Measurements from ENCODE around the gene KIF1B. TPM values are rescaled to one million over a fixed set of nuclear protein-coding genes. Genes with fewer than 3 reads are reported as not detected.
A peak's percentile ranks its signal among the peaks of the same experiment; 100 is the strongest.

Gene KIF1B
- 10 to 100 TPM; 12.3 to 13.5 TPM for total RNA-seq

- H3K4me3 Mint-ChIP-seq, result peak within 1 kb of the TSS; percentile 76
- ATAC-seq, result peak; percentile 98
- H3K27me3 Mint-ChIP-seq, result no peaks in the 10 kb centered on the region
- H3K36me3 Mint-ChIP-seq (ENCODE audit: low read depth), result no peaks in the 10 kb centered on the region
- H3K4me1 Mint-ChIP-seq, result peaks cover 31% of the 10 kb centered on the region
- intact Hi-C loops (cut with DNase I, micrococcal nuclease), result loop anchor here (1.0 to 5.0 kb wide), 15 partner anchors 38 to 622 kb away; partner anchors contain the start of genes CTNNBIP1 (in 1 of the 2), LZIC (in 1 of the 2), NMNAT1 (in 1 of the 2) and PEX14 (in 1 of the 2)
- ChIA-PET CTCF (interaction anchor here (0.6 to 4.0 kb wide), 34 partner anchors 10 to 1914 kb away, joined by 3 to 29 read pairs (median 3); partner anchors contain the start of gene CENPS), POLR2A (interaction anchor here (0.6 kb wide), 2 partner anchors 116 to 249 kb away, joined by 3 to 8 read pairs; no protein-coding TSS in a partner anchor)
- peak within 1 kb of the TSS; percentile 74 for H3K27ac Mint-ChIP-seq
- H3K9me3 Mint-ChIP-seq (ENCODE audit: low read depth), result no peaks in the 10 kb centered on the region
- DNase-seq, result peak; percentile 97
These were observed at the start of gene KIF1B for GRCh38 chr1:10209905-10210810. KIF1B (plus strand) TSS chr1:10210570; CDS start chr1:10232329, 21,759 bp downstream.

- peaks cover 12% of the 10 kb centered on the region for H3K36me3 Mint-ChIP-seq (ENCODE audit: low read depth)
- H3K27ac Mint-ChIP-seq, result no peak overlapping the region
- CTCF ChIA-PET, result interaction anchor here (1.1 to 1.2 kb wide), 2 partner anchors 21 to 49 kb away, joined by 3 to 4 read pairs; partner anchors contain the start of gene KIF1B
- ATAC-seq, result no peak
- POLR2A ChIA-PET, result no interaction called here
- H3K4me1 Mint-ChIP-seq, result no peaks in the 10 kb centered on the region
- no peaks in the 10 kb centered on the region for H3K27me3 Mint-ChIP-seq
- intact Hi-C loops (cut with DNase I, micrococcal nuclease), result no loop called here
- H3K9me3 Mint-ChIP-seq (ENCODE audit: low read depth), result no peaks in the 10 kb centered on the region
- no peak overlapping the region for H3K4me3 Mint-ChIP-seq
- no peak for DNase-seq
These were observed 49.4 kb upstream of the KIF1B start for GRCh38 chr1:10160907-10161490.

GRCh38 chr1:10161541-10162290 lies 48.7 kb upstream of the KIF1B start:
- POLR2A ChIA-PET, result no interaction called here
- no peak overlapping the region for H3K27ac Mint-ChIP-seq
- no peaks in the 10 kb centered on the region for H3K27me3 Mint-ChIP-seq
- no peak for DNase-seq
- peak; percentile 19 for ATAC-seq
- H3K9me3 Mint-ChIP-seq (ENCODE audit: low read depth), result no peaks in the 10 kb centered on the region
- peaks cover 15% of the 10 kb centered on the region for H3K36me3 Mint-ChIP-seq (ENCODE audit: low read depth)
- CTCF ChIA-PET, result interaction anchor here (1.2 kb wide), 1 partner anchor 49 kb away, joined by 3 read pairs; the partner anchor contains the start of gene KIF1B
- H3K4me1 Mint-ChIP-seq, result no peaks in the 10 kb centered on the region
- intact Hi-C loops (cut with DNase I, micrococcal nuclease), result no loop called here
- H3K4me3 Mint-ChIP-seq, result no peak overlapping the region

GRCh38 chr1:10168912-10169514 lies 41.4 kb upstream of the KIF1B start:
- peaks cover 46% of the 10 kb centered on the region for H3K4me1 Mint-ChIP-seq
- DNase-seq (peak; percentile 34), ATAC-seq (peak; percentile 19)
- peaks cover 49% of the 10 kb centered on the region for H3K36me3 Mint-ChIP-seq (ENCODE audit: low read depth)
- peak overlapping the region; percentile 93 for H3K27ac Mint-ChIP-seq
- no peaks in the 10 kb centered on the region for H3K9me3 Mint-ChIP-seq (ENCODE audit: low read depth)
- POLR2A ChIA-PET, result interaction anchor here (0.5 kb wide), 1 partner anchor 528 kb away, joined by 4 read pairs; no protein-coding TSS in a partner anchor
- intact Hi-C loops (cut with DNase I, micrococcal nuclease), result no loop called here
- H3K4me3 Mint-ChIP-seq, result no peak overlapping the region
- H3K27me3 Mint-ChIP-seq, result no peaks in the 10 kb centered on the region
- CTCF ChIA-PET, result no interaction called here

- peak; percentile 89 for ATAC-seq
- Mint-ChIP-seq H3K4me3 (peak overlapping the region; percentile 31), H3K9me3 (ENCODE audit: low read depth) (no peaks in the 10 kb centered on the region), H3K27ac (peak overlapping the region; percentile 93), H3K36me3 (ENCODE audit: low read depth) (peaks cover 51% of the 10 kb centered on the region), H3K27me3 (no peaks in the 10 kb centered on the region), H3K4me1 (peaks cover 46% of the 10 kb centered on the region)
- DNase-seq, result peak; percentile 48
- ChIA-PET POLR2A (interaction anchor here (0.6 to 1.0 kb wide), 4 partner anchors 16 to 135 kb away, joined by 3 to 4 read pairs (median 3); no protein-coding TSS in a partner anchor), CTCF (interaction anchor here (0.6 to 1.9 kb wide), 8 partner anchors 12 to 770 kb away, joined by 3 to 9 read pairs (median 4); partner anchors contain the start of gene PGD)
- intact Hi-C loops (cut with DNase I, micrococcal nuclease), result loop anchor here (1.0 to 5.0 kb wide), 10 partner anchors 40 to 342 kb away; partner anchors contain the start of genes KIF1B (in 2 of the 2), CENPS (in 1 of the 2) and UBE4B (in 1 of the 2)
These were observed 40.2 kb upstream of the KIF1B start for GRCh38 chr1:10170239-10170574.

- Mint-ChIP-seq H3K4me3 (no peak overlapping the region), H3K4me1 (peaks cover 46% of the 10 kb centered on the region), H3K9me3 (ENCODE audit: low read depth) (peaks cover 2% of the 10 kb centered on the region), H3K27ac (peak overlapping the region; percentile 93), H3K36me3 (ENCODE audit: low read depth) (peaks cover 52% of the 10 kb centered on the region), H3K27me3 (no peaks in the 10 kb centered on the region)
- intact Hi-C loops (cut with DNase I, micrococcal nuclease), result loop anchor here in 1 of 2 experiments (5.0 kb wide), 2 partner anchors 41 to 341 kb away; partner anchors contain the start of gene KIF1B
- ChIA-PET POLR2A (interaction anchor here (0.7 to 1.0 kb wide), 2 partner anchors 112 to 371 kb away, joined by 3 read pairs; no protein-coding TSS in a partner anchor), CTCF (interaction anchor here (0.6 to 1.9 kb wide), 8 partner anchors 38 to 769 kb away, joined by 3 to 9 read pairs (median 4); partner anchors contain the start of gene PGD)
- ATAC-seq, result no peak
- DNase-seq, result no peak
These were observed 39.1 kb upstream of the KIF1B start for GRCh38 chr1:10171105-10171767.

- H3K27ac Mint-ChIP-seq, result peak overlapping the region; percentile 7
- H3K36me3 Mint-ChIP-seq (ENCODE audit: low read depth), result peaks cover 54% of the 10 kb centered on the region
- ChIA-PET CTCF (interaction anchor here (0.7 kb wide), 1 partner anchor 38 kb away, joined by 3 read pairs; no protein-coding TSS in a partner anchor), POLR2A (no interaction called here)
- H3K9me3 Mint-ChIP-seq (ENCODE audit: low read depth), result peaks cover 2% of the 10 kb centered on the region
- ATAC-seq, result no peak
- peaks cover 46% of the 10 kb centered on the region for H3K4me1 Mint-ChIP-seq
- DNase-seq, result no peak
- intact Hi-C loops (cut with DNase I, micrococcal nuclease), result loop anchor here in 1 of 2 experiments (5.0 kb wide), 2 partner anchors 40 to 340 kb away; partner anchors contain the start of gene KIF1B
- no peak overlapping the region for H3K4me3 Mint-ChIP-seq
- H3K27me3 Mint-ChIP-seq, result no peaks in the 10 kb centered on the region
These were observed 38.2 kb upstream of the KIF1B start for GRCh38 chr1:10171995-10172669.

GRCh38 chr1:10173582-10173981 lies 36.8 kb upstream of the KIF1B start:
- no peak overlapping the region for H3K4me3 Mint-ChIP-seq
- no peaks in the 10 kb centered on the region for H3K27me3 Mint-ChIP-seq
- intact Hi-C loops (cut with DNase I, micrococcal nuclease), result loop anchor here in 1 of 2 experiments (5.0 kb wide), 2 partner anchors 39 to 339 kb away; partner anchors contain the start of gene KIF1B
- H3K36me3 Mint-ChIP-seq (ENCODE audit: low read depth), result peaks cover 48% of the 10 kb centered on the region
- POLR2A ChIA-PET, result no interaction called here
- peaks cover 38% of the 10 kb centered on the region for H3K4me1 Mint-ChIP-seq
- CTCF ChIA-PET, result no interaction called here
- no peak for ATAC-seq
- peaks cover 2% of the 10 kb centered on the region for H3K9me3 Mint-ChIP-seq (ENCODE audit: low read depth)
- DNase-seq, result no peak
- no peak overlapping the region for H3K27ac Mint-ChIP-seq

GRCh38 chr1:10177876-10178275 lies 32.5 kb upstream of the KIF1B start:
- no peaks in the 10 kb centered on the region for H3K4me1 Mint-ChIP-seq
- POLR2A ChIA-PET, result no interaction called here
- H3K27ac Mint-ChIP-seq, result no peak overlapping the region
- H3K36me3 Mint-ChIP-seq (ENCODE audit: low read depth), result peaks cover 29% of the 10 kb centered on the region
- ATAC-seq, result no peak
- DNase-seq, result no peak
- no peaks in the 10 kb centered on the region for H3K27me3 Mint-ChIP-seq
- peaks cover 2% of the 10 kb centered on the region for H3K9me3 Mint-ChIP-seq (ENCODE audit: low read depth)
- CTCF ChIA-PET, result interaction anchor here (0.6 to 0.8 kb wide), 2 partner anchors 32 to 192 kb away, joined by 3 read pairs; no protein-coding TSS in a partner anchor
- intact Hi-C loops (cut with DNase I, micrococcal nuclease), result no loop called here
- H3K4me3 Mint-ChIP-seq, result no peak overlapping the region
